H1 (cell line): Measurements from ENCODE around the gene CHST9. TPM values are rescaled to one million over a fixed set of nuclear protein-coding genes. Genes with fewer than 3 reads are reported as not detected.

Experiments used
- CTCF ChIP-seq, 3 experiments: IDR thresholded peaks; 1 replicate in 2 of 3; 2 replicates in 1 of 3; pipeline versions ENCODE4 v1.5.1 to v1.6.1; 2011; ENCODE audit warnings: low read length in 3 of 3, mild to moderate bottlenecking in 3 of 3, inconsistent platforms in 2 of 3, low read depth in 1 of 3, moderate library complexity in 1 of 3; ENCODE audit not compliant: insufficient read depth in 1 of 3; ENCODE audit errors: control extremely low read depth in 1 of 3
- JUND ChIP-seq: IDR thresholded peaks from 2 replicates; pipeline ENCODE4 v1.6.1; 2011; ENCODE audit warnings: mild to moderate bottlenecking, improper control_type of control experiment, low read length
- KDM5A ChIP-seq: fragments of 200-600 bp; IDR thresholded peaks from 2 replicates; pipeline ENCODE4 v1.7.1; 2012; ENCODE audit warnings: mild to moderate bottlenecking, low read length, inconsistent platforms, mixed read lengths
- polyA plus RNA-seq, 7 experiments: library from polyadenylated mRNA; depleted of rRNA in 3 of 7; stranded (reverse) in 5 of 7; unstranded in 2 of 7; fragments of >200 nt in 5 of 7; fragments of 200-250 nt in 2 of 7; gene quantifications; 1 replicate in 5 of 7; 2 replicates in 1 of 7; 4 replicates in 1 of 7; pipeline versions ENCODE4 v1.2.1 to v1.2.3, GENCODE V29; 2011 to 2013; ENCODE audit warnings: missing spikeins in 2 of 7, mixed read lengths in 2 of 7
- total RNA-seq: library from RNA; stranded (reverse); fragmentation: NEBNext Ultra II Directional; extraction: Animal tissue kit (Norgen Biotek cat#: 25700); gene quantifications from 2 replicates; pipeline ENCODE4 v1.2.1, GENCODE V29; 2021

CHST9 gene
- total and polyA plus RNA-seq, 2 of the 8 experiments (the other 6 are each of a cell fraction or from before 2014, with no cell fraction given), result 3.2 to 24.3 TPM

GRCh38 chr18:27113358-27113757 lies 71.8 kb downstream of the CHST9 start (continued):
- no peak for TF ChIP-seq JUND
- TF ChIP-seq CTCF (IDR thresholded peaks at IDR 0.05; ENCODE audit: control extremely low read depth in 1 of 3, insufficient read depth in 1 of 3, low read depth in 1 of 3, low read length in 3 of 3), result no peak
- TF ChIP-seq KDM5A, result no peak
